SK-N-SH treated with all-trans-retinoic acid at 6 μM for 48 hours (cell line): ENCODE results near the gene ZNF501.

Experiments
- ARNTL ChIP-seq: fragments of 450-650 bp; formaldehyde crosslinking; IDR thresholded peaks from 2 replicates; pipeline ENCODE4 v1.5.0; 2020; ENCODE audit warnings: low read depth, mild to moderate bottlenecking, moderate library complexity, borderline replicate concordance
- CSDC2 ChIP-seq: fragments of 250-450 bp; sonication (Bioruptor Pico); IDR thresholded peaks from 2 replicates; pipeline ENCODE4 v1.5.0; 2020; ENCODE audit warnings: mild to moderate bottlenecking, moderate library complexity
- CSRNP3 ChIP-seq: fragments of 250-450 bp; sonication (Bioruptor Pico); IDR thresholded peaks from 2 replicates; pipeline ENCODE4 v1.5.1; 2021; ENCODE audit warnings: mild to moderate bottlenecking, moderate library complexity
- GLIS3 ChIP-seq: fragments of 250-450 bp; sonication (Bioruptor Pico); IDR thresholded peaks from 2 replicates; pipeline ENCODE4 v1.5.0; 2020; ENCODE audit warnings: mild to moderate bottlenecking, moderate library complexity
- OSR1 ChIP-seq: fragments of 250-450 bp; sonication (Bioruptor Pico); IDR thresholded peaks from 2 replicates; pipeline ENCODE4 v1.8.0; 2022; ENCODE audit warnings: moderate library complexity, mild to moderate bottlenecking, inconsistent platforms
- PPARA ChIP-seq: fragments of 250-450 bp; sonication (Bioruptor Pico); IDR thresholded peaks from 2 replicates; pipeline ENCODE4 v1.5.0; 2020; ENCODE audit warnings: mild to moderate bottlenecking, borderline replicate concordance
- ZNF565 ChIP-seq: fragments of 450-650 bp; formaldehyde crosslinking; conservative IDR thresholded peaks from 2 replicates; pipeline ENCODE4 v1.5.0; 2020; ENCODE audit warnings: low read depth, mild to moderate bottlenecking, moderate library complexity

- no peak for TF ChIP-seq CSDC2 (CRISPR knock-in tag)
- no peak for TF ChIP-seq PPARA (CRISPR knock-in tag)
- TF ChIP-seq CSRNP3 (CRISPR knock-in tag): no peak
- no peak for TF ChIP-seq OSR1 (CRISPR knock-in tag)
- TF ChIP-seq GLIS3 (CRISPR knock-in tag): no peak
- TF ChIP-seq ZNF565 (CRISPR knock-in tag): no peak
- TF ChIP-seq ARNTL (CRISPR knock-in tag): no peak
Observed at GRCh38 chr3:44721231-44722102, 8.0 kb upstream of the ZNF501 start.
